ENCODE measurements around the gene ENTPD5. TPM values are rescaled to one million over a fixed set of nuclear protein-coding genes. Genes with fewer than 3 reads are reported as not detected.

The ENTPD5 gene
- total and polyA plus RNA-seq, 2 of the 4 experiments (the other 2 are of a cell fraction): 7.3 to 8.1 TPM

GRCh38 chr14:73942180-73942579, 76.9 kb downstream of the ENTPD5 start:
- BruUV-seq (replicated peaks): no TSS peak
- Histone ChIP-seq H2BK20ac (ENCODE audit: low read depth, low read length) (no peak overlapping the region), H4K20me1 (ENCODE audit: insufficient read depth, low read length) (no peaks in the 10 kb centered on the region), H3K9me1 (ENCODE audit: insufficient read depth, low read length) (peaks cover 3% of the 10 kb centered on the region), H2AK5ac (ENCODE audit: low read depth, low read length) (no peak overlapping the region), H2BK120ac (ENCODE audit: low read depth, low read length) (no peak overlapping the region), H2BK5ac (ENCODE audit: low read depth, low read length, poor library complexity, severe bottlenecking) (no peak overlapping the region), H4K91ac (ENCODE audit: insufficient read depth, low read depth, low read length) (no peak overlapping the region), H3K23ac (ENCODE audit: low read depth, low read length) (no peak overlapping the region), H3K27ac (ENCODE audit: insufficient read depth, low read length) (no peak overlapping the region), H2BK15ac (ENCODE audit: low read depth, low read length) (no peak overlapping the region), H3K27me3 (ENCODE audit: control insufficient read depth, insufficient read depth, low read length) (no peaks in the 10 kb centered on the region), H4K5ac (ENCODE audit: low read depth, low read length) (no peak overlapping the region), H3K18ac (ENCODE audit: low read depth, low read length) (no peak overlapping the region), H2AK9ac (replicated peaks; ENCODE audit: low read depth, low read length, poor library complexity) (no peak overlapping the region), H3K36me3 (ENCODE audit: control insufficient read depth, insufficient read depth, low read length) (peaks cover 15% of the 10 kb centered on the region), H3K56ac (ENCODE audit: extremely low read depth, insufficient read depth, low read length) (no peak overlapping the region), H3K4me2 (ENCODE audit: low read depth, low read length) (no peak overlapping the region), H4K8ac (ENCODE audit: low read depth in 2 of 2, low read length in 2 of 2) (no peak overlapping the region), H3K4ac (ENCODE audit: low read depth, low read length) (no peak overlapping the region), H3K4me1 (ENCODE audit: control insufficient read depth, insufficient read depth, low read length) (peaks cover 8% of the 10 kb centered on the region), H3K4me3 (ENCODE audit: insufficient read depth, low read depth, low read length) (no peak overlapping the region), H2AFZ (replicated peaks; ENCODE audit: low read length, poor library complexity) (no peak overlapping the region), H3K9ac (ENCODE audit: low read depth, low read length) (no peak overlapping the region), H3K14ac (replicated peaks; ENCODE audit: low read depth, low read length) (no peak overlapping the region), H3K9me3 (ENCODE audit: control insufficient read depth, insufficient read depth, low read length) (no peaks in the 10 kb centered on the region), H3K79me1 (ENCODE audit: low read depth in 1 of 2, low read length in 2 of 2) (no peaks in the 10 kb centered on the region)
- DNase-seq: no peak
- dilution Hi-C loops (cut with HindIII; ENCODE audit: low sequenced_read_pairs, unreplicated experiment) (no loop called here), intact Hi-C loops (cut with micrococcal nuclease) (no loop called here), in situ Hi-C loops (cut with MboI; ENCODE audit: low sequenced_read_pairs) (no loop called here)
- ChIA-PET CTCF (no interaction called here), POLR2A (ENCODE audit: unreplicated experiment) (no interaction called here)
- ATAC-seq (ENCODE audit: low read depth): no peak
- WGBS, 2 experiments (ENCODE audit: extremely low coverage in 2 of 2, insufficient read length in 1 of 2): 85% methylated on average over 5 of the region's 7 CpGs; no CpG with 5 or more reads in 1 of the 2 experiments
- TF ChIP-seq POLR2A (IDR thresholded peaks at IDR 0.05; ENCODE audit: low read depth, low read length) (no peak), MAZ (IDR thresholded peaks at IDR 0.05; ENCODE audit: borderline replicate concordance, low read depth, low read length) (no peak), MXI1 (IDR thresholded peaks at IDR 0.05; ENCODE audit: borderline replicate concordance, low read depth, low read length) (no peak), FOS (IDR thresholded peaks at IDR 0.05; ENCODE audit: low read depth, low read length) (no peak), CEBPB (IDR thresholded peaks at IDR 0.05; ENCODE audit: low read depth, low read length) (no peak), RAD21 (IDR thresholded peaks at IDR 0.05; ENCODE audit: low read length) (no peak), RFX5 (IDR thresholded peaks at IDR 0.05; ENCODE audit: low read depth, low read length) (no peak), ELK1 (IDR thresholded peaks at IDR 0.05; ENCODE audit: borderline replicate concordance, low read depth, low read length) (no peak)
